WTC11 (cell line): ENCODE results near the gene NIN. TPM values are rescaled to one million over a fixed set of nuclear protein-coding genes. Genes with fewer than 3 reads are reported as not detected.
A peak's percentile ranks its signal among the peaks of the same experiment; 100 is the strongest.

Experiments
- ATAC-seq: fragments of 200-7000 bp; cut with Tn5 transposase; 2 replicates; pipeline ENCODE4 v1.10.0; 2021; ENCODE audit warnings: mild to moderate bottlenecking, moderate library complexity
- CTCF ChIA-PET: fragments of 300-600 bp; sonication (Branson Sonifier 250); formaldehyde crosslinking; loops from one replicate; lab custom pipeline; 2021; ENCODE audit warnings: antibody characterized with exemption; lab: Charles Lee
- POLR2A ChIA-PET: fragments of 350-600 bp; sonication (Branson Sonifier 250); formaldehyde crosslinking; loops from one replicate; lab custom pipeline; 2021; ENCODE audit warnings: antibody characterized with exemption; lab: Charles Lee
- DNase-seq: peaks from one replicate; pipeline ENCODE4 v3.0.0; 2021; ENCODE audit warnings: low spot score
- H3K27ac Mint-ChIP-seq: 2 replicates; pipeline ENCODE4 v1.8.0; 2021; ENCODE audit warnings: mixed read lengths
- H3K27me3 Mint-ChIP-seq: 2 replicates; pipeline ENCODE4 v1.8.0; 2021; ENCODE audit warnings: low read depth, mild to moderate bottlenecking, moderate library complexity, mixed read lengths
- H3K36me3 Mint-ChIP-seq: 2 replicates; pipeline ENCODE4 v1.8.0; 2021; ENCODE audit warnings: mixed read lengths
- H3K4me1 Mint-ChIP-seq: 2 replicates; pipeline ENCODE4 v1.8.0; 2022; ENCODE audit warnings: mixed read lengths
- H3K4me3 Mint-ChIP-seq: 2 replicates; pipeline ENCODE4 v1.8.0; 2021; ENCODE audit warnings: mild to moderate bottlenecking, moderate library complexity, mixed read lengths
- H3K9me3 Mint-ChIP-seq: 2 replicates; pipeline ENCODE4 v1.8.0; 2021; ENCODE audit warnings: mixed read lengths
- ATF2 ChIP-seq: sonication (generic); formaldehyde crosslinking; IDR thresholded peaks from 2 replicates; pipeline ENCODE4 v1.8.1; 2022; ENCODE audit warnings: low read depth, missing genetic modification reagents, borderline replicate concordance
- FOXK1 ChIP-seq: sonication (generic); formaldehyde crosslinking; IDR thresholded peaks from 2 replicates; pipeline ENCODE4 v1.8.0; 2022; ENCODE audit warnings: mild to moderate bottlenecking, moderate library complexity, missing genetic modification reagents
- FOXP1 ChIP-seq: sonication (generic); formaldehyde crosslinking; IDR thresholded peaks from 2 replicates; pipeline ENCODE4 v1.8.0; 2022; ENCODE audit warnings: missing genetic modification reagents, mild to moderate bottlenecking, moderate library complexity, borderline replicate concordance
- FOXP4 ChIP-seq: sonication (generic); formaldehyde crosslinking; IDR thresholded peaks from 2 replicates; pipeline ENCODE4 v1.8.0; 2022; ENCODE audit warnings: mild to moderate bottlenecking, missing genetic modification reagents
- GTF2I ChIP-seq: fragments of 250-450 bp; sonication (Bioruptor Pico); conservative IDR thresholded peaks from 2 replicates; pipeline ENCODE4 v1.4.0; 2021; ENCODE audit warnings: mild to moderate bottlenecking
- IRF1 ChIP-seq: sonication (generic); formaldehyde crosslinking; IDR thresholded peaks from 2 replicates; pipeline ENCODE4 v1.8.0; 2023; ENCODE audit warnings: missing genetic modification reagents
- NFE2L1 ChIP-seq: sonication (generic); formaldehyde crosslinking; IDR thresholded peaks from 2 replicates; pipeline ENCODE4 v1.8.1; 2023; ENCODE audit warnings: missing genetic modification reagents
- SMAD3 ChIP-seq: sonication (generic); formaldehyde crosslinking; IDR thresholded peaks from 2 replicates; pipeline ENCODE4 v1.8.0; 2022; ENCODE audit warnings: missing genetic modification reagents, mild to moderate bottlenecking, borderline replicate concordance
- SOX15 ChIP-seq: fragments of 250-450 bp; sonication (Bioruptor Pico); IDR thresholded peaks from 2 replicates; pipeline ENCODE4 v1.9.0; 2021; ENCODE audit warnings: mild to moderate bottlenecking
- TP53 ChIP-seq: sonication (generic); formaldehyde crosslinking; IDR thresholded peaks from 2 replicates; pipeline ENCODE4 v1.8.1; 2023; ENCODE audit warnings: mild to moderate bottlenecking, missing genetic modification reagents
- ZBTB43 ChIP-seq: sonication (generic); formaldehyde crosslinking; IDR thresholded peaks from 2 replicates; pipeline ENCODE4 v1.8.1; 2023; ENCODE audit warnings: mild to moderate bottlenecking, missing genetic modification reagents
- ZNF138 ChIP-seq: sonication (generic); formaldehyde crosslinking; conservative IDR thresholded peaks from 2 replicates; pipeline ENCODE4 v1.8.1; 2022; ENCODE audit warnings: mild to moderate bottlenecking, moderate library complexity, missing genetic modification reagents
- ZNF232 ChIP-seq: sonication (generic); formaldehyde crosslinking; IDR thresholded peaks from 2 replicates; pipeline ENCODE4 v1.8.0; 2022; ENCODE audit warnings: mild to moderate bottlenecking, missing genetic modification reagents
- ZNF512 ChIP-seq: sonication (generic); formaldehyde crosslinking; IDR thresholded peaks from 2 replicates; pipeline ENCODE4 v1.8.1; 2022; ENCODE audit warnings: missing genetic modification reagents, borderline replicate concordance
- total RNA-seq: library from RNA; stranded (reverse); gene quantifications from 3 replicates; pipeline ENCODE4 v1.2.3, GENCODE V29; 2021
- TF ChIP-seq, protein P1 (sequence below): fragments of 250-450 bp; sonication (Bioruptor Pico); conservative IDR thresholded peaks from 2 replicates; pipeline ENCODE4 v1.9.0; 2021; ENCODE audit warnings: mild to moderate bottlenecking
- TF ChIP-seq, protein P2 (sequence below): sonication (generic); formaldehyde crosslinking; IDR thresholded peaks from 2 replicates; pipeline ENCODE4 v1.8.1; 2022; ENCODE audit warnings: mild to moderate bottlenecking, missing genetic modification reagents, moderate library complexity, borderline replicate concordance
- TF ChIP-seq, protein P3 (sequence below): fragments of 250-450 bp; sonication (Bioruptor Pico); IDR thresholded peaks from 2 replicates; pipeline ENCODE4 v2.1.2; 2022; ENCODE audit warnings: mild to moderate bottlenecking, moderate library complexity
- TF ChIP-seq, protein P4 (sequence below): sonication (generic); formaldehyde crosslinking; IDR thresholded peaks from 2 replicates; pipeline ENCODE4 v1.8.1; 2023; ENCODE audit warnings: mild to moderate bottlenecking, missing genetic modification reagents, moderate library complexity
- TF ChIP-seq, protein P5 (sequence below): sonication (generic); formaldehyde crosslinking; IDR thresholded peaks from 2 replicates; pipeline ENCODE4 v1.8.1; 2022; ENCODE audit warnings: low read depth, mild to moderate bottlenecking, moderate library complexity, missing genetic modification reagents, borderline replicate concordance

Gene NIN
- total RNA-seq, 1 experiment from 2014 or later, result 23.8 TPM

GRCh38 chr14:50805396-50805795 lies 25.6 kb downstream of the NIN start:
- Mint-ChIP-seq H3K9me3 (no peaks in the 10 kb centered on the region), H3K36me3 (peaks cover 3% of the 10 kb centered on the region; the same call in 1 of the 2 replicates), H3K4me1 (peaks cover 22% of the 10 kb centered on the region), H3K4me3 (no peak overlapping the region), H3K27ac (no peak overlapping the region), H3K27me3 (no peaks in the 10 kb centered on the region)
- no peak for DNase-seq
- ChIA-PET POLR2A (no interaction called here), CTCF (interaction anchor here (1.0 to 1.2 kb wide), 2 partner anchors 27 to 55 kb away, joined by 3 to 4 read pairs; no protein-coding TSS in a partner anchor)
- TF ChIP-seq FOXP1 (CRISPR knock-in tag), result no peak
- ATAC-seq, result no peak

GRCh38 chr14:50804181-50804721 lies 26.7 kb downstream of the NIN start:
- Mint-ChIP-seq H3K4me3 (no peak overlapping the region), H3K36me3 (peaks cover 3% of the 10 kb centered on the region; the same call in 1 of the 2 replicates), H3K27ac (peak overlapping the region; percentile 85), H3K9me3 (no peaks in the 10 kb centered on the region), H3K27me3 (no peaks in the 10 kb centered on the region), H3K4me1 (peaks cover 22% of the 10 kb centered on the region)
- POLR2A ChIA-PET, result no interaction called here
- no peak for ATAC-seq
- DNase-seq, result no peak
- CTCF ChIA-PET, result interaction anchor here (0.7 to 1.2 kb wide), 2 partner anchors 31 to 508 kb away, joined by 4 to 5 read pairs; no protein-coding TSS in a partner anchor
- TF ChIP-seq ZBTB43 (CRISPR knock-in tag) (no peak), GTF2I (CRISPR knock-in tag) (no peak), SMAD3 (CRISPR knock-in tag) (no peak), ZNF138 (CRISPR knock-in tag) (no peak), TP53 (CRISPR knock-in tag) (no peak), ZNF232 (no peak), SOX15 (CRISPR knock-in tag) (no peak), IRF1 (CRISPR knock-in tag) (no peak), ATF2 (no peak), NFE2L1 (CRISPR knock-in tag) (no peak), FOXK1 (CRISPR knock-in tag) (no peak), ZNF512 (CRISPR knock-in tag) (no peak), FOXP4 (CRISPR knock-in tag) (no peak)
- TF ChIP-seq, protein P1, sequence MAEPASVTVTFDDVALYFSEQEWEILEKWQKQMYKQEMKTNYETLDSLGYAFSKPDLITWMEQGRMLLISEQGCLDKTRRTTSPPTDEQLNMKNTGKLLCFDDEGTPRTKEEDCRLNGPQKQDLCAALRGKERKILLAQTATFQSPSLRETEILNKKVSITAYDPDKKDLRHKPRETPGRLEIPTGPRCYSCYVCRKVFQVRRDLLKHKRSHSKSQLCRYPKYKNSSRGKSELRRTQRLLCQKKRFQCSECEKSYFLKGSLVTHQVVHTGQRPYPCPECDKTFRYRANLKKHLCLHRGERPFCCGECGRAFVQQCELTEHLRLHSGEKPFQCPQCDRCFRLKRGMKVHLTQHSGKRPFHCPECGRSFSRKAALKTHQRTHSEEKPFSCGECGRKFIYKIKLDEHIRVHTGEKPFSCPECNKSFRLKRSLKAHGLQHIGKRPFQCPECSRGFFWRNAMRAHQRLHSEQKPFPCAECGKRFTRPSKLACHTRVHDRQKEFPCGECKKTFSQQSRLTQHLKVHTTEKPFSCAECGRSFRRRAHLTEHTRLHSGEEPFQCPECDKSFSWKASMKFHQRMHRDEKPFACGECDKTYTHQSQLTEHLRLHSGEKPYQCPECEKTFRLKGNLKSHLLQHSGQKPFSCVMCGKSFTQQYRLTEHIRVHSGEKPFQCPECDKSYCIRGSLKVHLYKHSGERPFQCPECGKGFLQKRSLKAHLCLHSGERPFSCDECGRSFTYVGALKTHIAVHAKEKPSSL (CRISPR knock-in tag), result no peak
- TF ChIP-seq, protein P2, sequence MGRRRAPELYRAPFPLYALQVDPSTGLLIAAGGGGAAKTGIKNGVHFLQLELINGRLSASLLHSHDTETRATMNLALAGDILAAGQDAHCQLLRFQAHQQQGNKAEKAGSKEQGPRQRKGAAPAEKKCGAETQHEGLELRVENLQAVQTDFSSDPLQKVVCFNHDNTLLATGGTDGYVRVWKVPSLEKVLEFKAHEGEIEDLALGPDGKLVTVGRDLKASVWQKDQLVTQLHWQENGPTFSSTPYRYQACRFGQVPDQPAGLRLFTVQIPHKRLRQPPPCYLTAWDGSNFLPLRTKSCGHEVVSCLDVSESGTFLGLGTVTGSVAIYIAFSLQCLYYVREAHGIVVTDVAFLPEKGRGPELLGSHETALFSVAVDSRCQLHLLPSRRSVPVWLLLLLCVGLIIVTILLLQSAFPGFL (CRISPR knock-in tag), result no peak
- TF ChIP-seq, protein P3, sequence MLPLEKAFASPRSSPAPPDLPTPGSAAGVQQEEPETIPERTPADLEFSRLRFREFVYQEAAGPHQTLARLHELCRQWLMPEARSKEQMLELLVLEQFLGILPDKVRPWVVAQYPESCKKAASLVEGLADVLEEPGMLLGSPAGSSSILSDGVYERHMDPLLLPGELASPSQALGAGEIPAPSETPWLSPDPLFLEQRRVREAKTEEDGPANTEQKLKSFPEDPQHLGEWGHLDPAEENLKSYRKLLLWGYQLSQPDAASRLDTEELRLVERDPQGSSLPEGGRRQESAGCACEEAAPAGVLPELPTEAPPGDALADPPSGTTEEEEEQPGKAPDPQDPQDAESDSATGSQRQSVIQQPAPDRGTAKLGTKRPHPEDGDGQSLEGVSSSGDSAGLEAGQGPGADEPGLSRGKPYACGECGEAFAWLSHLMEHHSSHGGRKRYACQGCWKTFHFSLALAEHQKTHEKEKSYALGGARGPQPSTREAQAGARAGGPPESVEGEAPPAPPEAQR, result no peak
- TF ChIP-seq, protein P4, sequence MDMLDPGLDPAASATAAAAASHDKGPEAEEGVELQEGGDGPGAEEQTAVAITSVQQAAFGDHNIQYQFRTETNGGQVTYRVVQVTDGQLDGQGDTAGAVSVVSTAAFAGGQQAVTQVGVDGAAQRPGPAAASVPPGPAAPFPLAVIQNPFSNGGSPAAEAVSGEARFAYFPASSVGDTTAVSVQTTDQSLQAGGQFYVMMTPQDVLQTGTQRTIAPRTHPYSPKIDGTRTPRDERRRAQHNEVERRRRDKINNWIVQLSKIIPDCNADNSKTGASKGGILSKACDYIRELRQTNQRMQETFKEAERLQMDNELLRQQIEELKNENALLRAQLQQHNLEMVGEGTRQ (CRISPR knock-in tag), result no peak
- TF ChIP-seq, protein P5, sequence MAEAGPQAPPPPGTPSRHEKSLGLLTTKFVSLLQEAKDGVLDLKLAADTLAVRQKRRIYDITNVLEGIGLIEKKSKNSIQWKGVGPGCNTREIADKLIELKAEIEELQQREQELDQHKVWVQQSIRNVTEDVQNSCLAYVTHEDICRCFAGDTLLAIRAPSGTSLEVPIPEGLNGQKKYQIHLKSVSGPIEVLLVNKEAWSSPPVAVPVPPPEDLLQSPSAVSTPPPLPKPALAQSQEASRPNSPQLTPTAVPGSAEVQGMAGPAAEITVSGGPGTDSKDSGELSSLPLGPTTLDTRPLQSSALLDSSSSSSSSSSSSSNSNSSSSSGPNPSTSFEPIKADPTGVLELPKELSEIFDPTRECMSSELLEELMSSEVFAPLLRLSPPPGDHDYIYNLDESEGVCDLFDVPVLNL (CRISPR knock-in tag), result no peak
